NT2/D1 (cell line): ENCODE data around the gene MRPL34.

Source experiments
- SUZ12 ChIP-seq: IDR thresholded peaks from 2 replicates; pipeline ENCODE4 v1.6.1; 2011; ENCODE audit not compliant: insufficient read length, insufficient read depth; ENCODE audit errors: extremely low read depth
- ZNF274 ChIP-seq: IDR thresholded peaks from 2 replicates; pipeline ENCODE4 v1.6.1; 2011; ENCODE audit warnings: mild to moderate bottlenecking, low read depth, low read length

DNA sequence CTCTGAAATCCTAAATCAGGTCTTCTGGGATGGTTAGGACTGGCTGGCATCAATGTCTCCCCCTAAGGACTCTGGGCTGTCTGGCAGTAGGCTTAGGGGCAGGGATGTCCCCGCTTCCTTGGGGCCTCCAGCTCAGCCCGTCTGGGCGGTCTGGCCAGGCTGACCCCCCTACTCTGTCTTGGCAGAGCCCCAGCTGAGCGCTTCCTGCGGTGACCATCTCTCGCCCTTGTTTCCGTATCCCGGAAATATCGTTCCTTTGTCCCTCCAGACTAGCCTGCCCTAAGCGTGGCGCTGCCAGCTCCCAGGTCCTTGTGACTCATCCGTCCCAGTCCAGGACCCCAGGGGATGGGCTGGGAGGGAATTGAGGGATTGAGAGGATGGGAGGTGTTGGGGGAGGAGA, 43.0 kb downstream of the MRPL34 start:
- TF ChIP-seq ZNF274 (no peak), SUZ12 (no peak)
